Natural killer cell (primary cell): Measurements from ENCODE around the gene VSX1. TPM values are rescaled to one million over a fixed set of nuclear protein-coding genes. Genes with fewer than 3 reads are reported as not detected.

Experiments used
- ATAC-seq, 3 donors: fragments of 150-1000 bp in 2 of 3; fragments of 200-7000 bp in 1 of 3; cut with Tn5 transposase; 1 replicate in 1 of 3; 2 replicates in 2 of 3; pipeline ENCODE4 v1.10.0; 2021; ENCODE audit warnings: mild to moderate bottlenecking in 2 of 3, moderate library complexity in 2 of 3
- DNase-seq, 2 donors: peaks; one replicate each; pipeline versions ENCODE4 v3.0.0 to v3.0.0-alpha.2; 2013 to 2021; ENCODE audit warnings: mixed read lengths in 1 of 2
- H3K27ac ChIP-seq: one replicate; pipeline ENCODE4 v1.5.1; 2013; ENCODE audit warnings: mild to moderate bottlenecking, low read length
- H3K27me3 ChIP-seq: one replicate; pipeline ENCODE4 v1.6.1; 2013; ENCODE audit warnings: low read length; ENCODE audit not compliant: control insufficient read depth, insufficient read depth
- H3K36me3 ChIP-seq: one replicate; pipeline ENCODE4 v1.6.1; 2013; ENCODE audit warnings: low read length; ENCODE audit not compliant: control insufficient read depth, insufficient read depth
- H3K4me1 ChIP-seq: one replicate; pipeline ENCODE4 v1.6.1; 2013; ENCODE audit warnings: low read length; ENCODE audit not compliant: control insufficient read depth, insufficient read depth
- H3K4me3 ChIP-seq: one replicate; pipeline ENCODE4 v1.5.1; 2013; ENCODE audit warnings: low read length
- H3K9me3 ChIP-seq: one replicate; pipeline ENCODE4 v1.6.1; 2013; ENCODE audit warnings: low read length; ENCODE audit not compliant: control insufficient read depth, insufficient read depth
- H3K27ac Mint-ChIP-seq, 2 donors: one replicate each; pipeline ENCODE4 v1.8.0; 2022; ENCODE audit warnings: mild to moderate bottlenecking in 2 of 2, mixed read lengths in 2 of 2, moderate library complexity in 1 of 2
- H3K27me3 Mint-ChIP-seq, 2 donors: one replicate each; pipeline ENCODE4 v1.8.0; 2022; ENCODE audit warnings: low read depth in 2 of 2, mixed read lengths in 2 of 2
- H3K36me3 Mint-ChIP-seq: one replicate; pipeline ENCODE4 v1.8.0; 2022; ENCODE audit warnings: mixed read lengths
- H3K4me1 Mint-ChIP-seq, 2 donors: one replicate each; pipeline ENCODE4 v1.8.0; 2022; ENCODE audit warnings: mixed read lengths in 2 of 2
- H3K4me3 Mint-ChIP-seq: one replicate; pipeline ENCODE4 v1.8.0; 2022; ENCODE audit warnings: mild to moderate bottlenecking, moderate library complexity, mixed read lengths
- H3K9me3 Mint-ChIP-seq, 2 donors: one replicate each; pipeline ENCODE4 v1.8.0; 2022; ENCODE audit warnings: mixed read lengths in 2 of 2
- WGBS: methylation state at CpG from one replicate; pipeline ENCODE4 v1.1.7; 2013; ENCODE audit warnings: missing lambda C conversion rate; ENCODE audit not compliant: insufficient coverage; 5-methylcytosine and 5-hydroxymethylcytosine counted together
- intact Hi-C: fragments of 100-400 bp; cut with micrococcal nuclease; formaldehyde crosslinking; loops from one replicate; pipeline ENCODE4 v1.14.2; 2022
- total RNA-seq, 4 donors: library from RNA; stranded (reverse); fragments of 120-200 nt in 1 of 4; gene quantifications; one replicate each; pipeline versions ENCODE4 v1.2.3 to v1.2.4, GENCODE V29; 2013 to 2022
- TF ChIP-seq, protein P1 (sequence below): fragments of 200-600 bp; IDR thresholded peaks from one replicate; pipeline ENCODE4 v1.8.0; 2022; ENCODE audit warnings: antibody characterized with exemption

VSX1 gene
- not detected for total RNA-seq
- not detected for total RNA-seq (2013)

DNA sequence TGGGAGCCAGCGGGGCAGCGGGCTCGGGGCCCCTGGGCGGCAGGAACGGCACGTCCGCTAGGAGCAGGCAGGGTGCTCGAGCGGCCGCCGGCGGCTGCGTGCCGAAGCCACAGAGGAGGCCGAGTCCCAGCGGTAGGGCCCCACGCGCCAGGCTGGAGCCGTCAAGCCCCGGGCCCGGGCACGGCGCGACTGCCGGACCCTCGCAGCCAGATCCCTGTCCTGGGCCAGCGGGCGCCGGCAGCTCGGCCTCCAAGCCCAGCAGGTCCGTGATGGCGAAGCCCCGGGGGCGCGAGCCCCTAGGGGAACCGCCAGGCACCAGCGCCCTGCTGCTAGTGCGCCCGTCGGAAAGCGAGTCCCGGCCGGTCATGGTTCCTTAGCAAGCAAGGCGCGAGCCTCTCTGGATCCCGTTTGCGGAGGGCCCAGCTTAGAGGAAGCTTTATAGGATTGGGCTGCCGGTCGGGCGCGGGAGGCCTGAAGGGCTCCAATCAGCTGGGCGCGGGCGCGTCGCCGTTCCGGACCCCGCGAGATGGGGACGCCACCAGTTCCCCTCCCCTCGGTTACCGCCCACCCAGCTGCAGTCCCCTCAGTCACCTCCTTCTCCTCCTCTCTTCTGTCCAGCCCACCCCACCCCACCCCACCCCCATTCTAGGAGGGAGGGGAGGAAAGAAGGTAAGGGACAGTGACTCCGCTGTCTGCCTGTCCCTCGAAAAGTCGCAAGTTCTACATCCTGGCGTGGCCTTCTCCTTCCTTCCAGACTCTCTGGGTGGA is at the start of gene VSX1:
TSS of gene VSX1 (minus strand) at position 412 of the 768 bp plus-strand sequence. CDS start at position 367, 45 bp downstream.
- H3K4me3 Mint-ChIP-seq, result no peak within 1 kb of the TSS
- 13% methylated on average over 65 of the region's 67 CpGs for WGBS
- no peaks in the 10 kb centered on the region for H3K9me3 Mint-ChIP-seq
- peaks cover 17% of the 10 kb centered on the region for H3K4me1 ChIP-seq
- H3K9me3 ChIP-seq, result peaks cover 3% of the 10 kb centered on the region
- intact Hi-C loops, result no loop called here
- H3K36me3 ChIP-seq, result no peaks in the 10 kb centered on the region
- H3K27ac ChIP-seq, result no peak within 1 kb of the TSS
- no peak within 1 kb of the TSS for H3K4me3 ChIP-seq
- peaks cover 68% of the 10 kb centered on the region for H3K27me3 ChIP-seq
- H3K27ac Mint-ChIP-seq, result no peak within 1 kb of the TSS
- ATAC-seq, result no peak
- peaks cover 61 to 73% of the 10 kb centered on the region in 2 donors for H3K27me3 Mint-ChIP-seq
- peaks cover 4 to 7% of the 10 kb centered on the region in 2 donors for H3K4me1 Mint-ChIP-seq
- DNase-seq, result no peak
- no peaks in the 10 kb centered on the region for H3K36me3 Mint-ChIP-seq
- TF ChIP-seq, protein P1, sequence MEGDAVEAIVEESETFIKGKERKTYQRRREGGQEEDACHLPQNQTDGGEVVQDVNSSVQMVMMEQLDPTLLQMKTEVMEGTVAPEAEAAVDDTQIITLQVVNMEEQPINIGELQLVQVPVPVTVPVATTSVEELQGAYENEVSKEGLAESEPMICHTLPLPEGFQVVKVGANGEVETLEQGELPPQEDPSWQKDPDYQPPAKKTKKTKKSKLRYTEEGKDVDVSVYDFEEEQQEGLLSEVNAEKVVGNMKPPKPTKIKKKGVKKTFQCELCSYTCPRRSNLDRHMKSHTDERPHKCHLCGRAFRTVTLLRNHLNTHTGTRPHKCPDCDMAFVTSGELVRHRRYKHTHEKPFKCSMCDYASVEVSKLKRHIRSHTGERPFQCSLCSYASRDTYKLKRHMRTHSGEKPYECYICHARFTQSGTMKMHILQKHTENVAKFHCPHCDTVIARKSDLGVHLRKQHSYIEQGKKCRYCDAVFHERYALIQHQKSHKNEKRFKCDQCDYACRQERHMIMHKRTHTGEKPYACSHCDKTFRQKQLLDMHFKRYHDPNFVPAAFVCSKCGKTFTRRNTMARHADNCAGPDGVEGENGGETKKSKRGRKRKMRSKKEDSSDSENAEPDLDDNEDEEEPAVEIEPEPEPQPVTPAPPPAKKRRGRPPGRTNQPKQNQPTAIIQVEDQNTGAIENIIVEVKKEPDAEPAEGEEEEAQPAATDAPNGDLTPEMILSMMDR, result no peak

GRCh38 chr20:25129908-25130307 is 48.0 kb upstream of the VSX1 start:
- Mint-ChIP-seq H3K9me3 (peaks cover 0 to 2% of the 10 kb centered on the region in 2 donors), H3K27ac (no peak overlapping the region), H3K27me3 (peaks cover 0 to 3% of the 10 kb centered on the region in 2 donors), H3K4me1 (no peaks in the 10 kb centered on the region), H3K36me3 (no peaks in the 10 kb centered on the region), H3K4me3 (no peak overlapping the region)
- TF ChIP-seq, protein P1, result no peak
- H3K4me3 ChIP-seq, result no peak overlapping the region
- H3K36me3 ChIP-seq, result no peaks in the 10 kb centered on the region
- no peaks in the 10 kb centered on the region for H3K27me3 ChIP-seq
- DNase-seq (no peak), ATAC-seq (no peak)
- no peaks in the 10 kb centered on the region for H3K4me1 ChIP-seq
- peaks cover 2% of the 10 kb centered on the region for H3K9me3 ChIP-seq
- WGBS, result 82% methylated on average over 7 of the region's 7 CpGs
- no peak overlapping the region for H3K27ac ChIP-seq
- intact Hi-C loops, result no loop called here

- Histone ChIP-seq H3K27me3 (no peaks in the 10 kb centered on the region), H3K4me1 (no peaks in the 10 kb centered on the region), H3K4me3 (no peak overlapping the region), H3K27ac (no peak overlapping the region), H3K9me3 (peaks cover 2% of the 10 kb centered on the region), H3K36me3 (no peaks in the 10 kb centered on the region)
- intact Hi-C loops, result no loop called here
- Mint-ChIP-seq H3K36me3 (no peaks in the 10 kb centered on the region), H3K4me3 (no peak overlapping the region), H3K27ac (no peak overlapping the region), H3K4me1 (no peaks in the 10 kb centered on the region), H3K27me3 (peaks cover 0 to 3% of the 10 kb centered on the region in 2 donors), H3K9me3 (peaks cover 0 to 2% of the 10 kb centered on the region in 2 donors)
- TF ChIP-seq, protein P1, result no peak
- DNase-seq (no peak), ATAC-seq (no peak)
- WGBS, result 90% methylated on average over 6 of the region's 6 CpGs
These were observed 47.5 kb upstream of the VSX1 start for GRCh38 chr20:25129428-25129827.
